WTC11 (cell line): Measurements from ENCODE around the gene UBE2S. TPM values are rescaled to one million over a fixed set of nuclear protein-coding genes. Genes with fewer than 3 reads are reported as not detected.

Source experiments
- ATF3 ChIP-seq: sonication (generic); formaldehyde crosslinking; conservative IDR thresholded peaks from 2 replicates; pipeline ENCODE4 v1.8.1; 2022; ENCODE audit warnings: mild to moderate bottlenecking, missing genetic modification reagents
- ATF6 ChIP-seq: sonication (generic); formaldehyde crosslinking; IDR thresholded peaks from 2 replicates; pipeline ENCODE4 v1.8.1; 2023; ENCODE audit warnings: mild to moderate bottlenecking, missing genetic modification reagents
- CBFB ChIP-seq: sonication (generic); formaldehyde crosslinking; IDR thresholded peaks from 2 replicates; pipeline ENCODE4 v1.8.1; 2022; ENCODE audit warnings: mild to moderate bottlenecking, low read depth, missing genetic modification reagents
- ESRRA ChIP-seq: sonication (generic); formaldehyde crosslinking; IDR thresholded peaks from 2 replicates; pipeline ENCODE4 v1.8.1; 2022; ENCODE audit warnings: mild to moderate bottlenecking, missing genetic modification reagents, borderline replicate concordance
- ETV6 ChIP-seq: sonication (generic); formaldehyde crosslinking; IDR thresholded peaks from 2 replicates; pipeline ENCODE4 v1.8.1; 2022; ENCODE audit warnings: mild to moderate bottlenecking, missing genetic modification reagents
- FOXP1 ChIP-seq: sonication (generic); formaldehyde crosslinking; IDR thresholded peaks from 2 replicates; pipeline ENCODE4 v1.8.0; 2022; ENCODE audit warnings: missing genetic modification reagents, mild to moderate bottlenecking, moderate library complexity, borderline replicate concordance
- IRF2 ChIP-seq: sonication (generic); formaldehyde crosslinking; IDR thresholded peaks from 2 replicates; pipeline ENCODE4 v1.8.0; 2022; ENCODE audit warnings: low read depth, missing genetic modification reagents, borderline replicate concordance
- NR2C2 ChIP-seq: sonication (generic); formaldehyde crosslinking; IDR thresholded peaks from 2 replicates; pipeline ENCODE4 v1.8.0; 2022; ENCODE audit warnings: mild to moderate bottlenecking, missing genetic modification reagents
- TEAD4 ChIP-seq: sonication (generic); formaldehyde crosslinking; IDR thresholded peaks from 2 replicates; pipeline ENCODE4 v1.8.0; 2022; ENCODE audit warnings: mild to moderate bottlenecking, missing genetic modification reagents
- ZNF232 ChIP-seq: sonication (generic); formaldehyde crosslinking; IDR thresholded peaks from 2 replicates; pipeline ENCODE4 v1.8.0; 2022; ENCODE audit warnings: mild to moderate bottlenecking, missing genetic modification reagents
- ZNF281 ChIP-seq: sonication (generic); formaldehyde crosslinking; IDR thresholded peaks from 2 replicates; pipeline ENCODE4 v1.8.0; 2023; ENCODE audit warnings: mild to moderate bottlenecking, missing genetic modification reagents
- ZNF317 ChIP-seq: sonication (generic); formaldehyde crosslinking; IDR thresholded peaks from 2 replicates; pipeline ENCODE4 v1.8.1; 2023; ENCODE audit warnings: low read depth, mild to moderate bottlenecking, moderate library complexity, missing genetic modification reagents, borderline replicate concordance
- ZNF396 ChIP-seq: fragments of 250-450 bp; sonication (Bioruptor Pico); IDR thresholded peaks from 2 replicates; pipeline ENCODE4 v1.8.0; 2021; ENCODE audit warnings: mild to moderate bottlenecking, moderate library complexity, borderline replicate concordance
- total RNA-seq: library from RNA; stranded (reverse); gene quantifications from 3 replicates; pipeline ENCODE4 v1.2.3, GENCODE V29; 2021
- TF ChIP-seq, protein P1 (sequence below): sonication (generic); formaldehyde crosslinking; IDR thresholded peaks from 2 replicates; pipeline ENCODE4 v1.8.0; 2022; ENCODE audit warnings: mild to moderate bottlenecking, missing genetic modification reagents
- TF ChIP-seq, protein P2 (sequence below): sonication (generic); formaldehyde crosslinking; IDR thresholded peaks from 2 replicates; pipeline ENCODE4 v1.8.1; 2022; ENCODE audit warnings: mild to moderate bottlenecking, missing genetic modification reagents, moderate library complexity, borderline replicate concordance
- TF ChIP-seq, protein P3 (sequence below): sonication (generic); formaldehyde crosslinking; IDR thresholded peaks from 2 replicates; pipeline ENCODE4 v1.8.1; 2023; ENCODE audit warnings: mild to moderate bottlenecking, missing genetic modification reagents, borderline replicate concordance
- TF ChIP-seq, protein P4 (sequence below): sonication (generic); formaldehyde crosslinking; IDR thresholded peaks from 2 replicates; pipeline ENCODE4 v1.8.0; 2023; ENCODE audit warnings: missing genetic modification reagents, mild to moderate bottlenecking, borderline replicate concordance
- TF ChIP-seq, protein P5 (sequence below): fragments of 250-450 bp; sonication (Bioruptor Pico); IDR thresholded peaks from 2 replicates; pipeline ENCODE4 v2.1.2; 2022; ENCODE audit warnings: mild to moderate bottlenecking, moderate library complexity
- TF ChIP-seq, protein P6 (sequence below): sonication (generic); formaldehyde crosslinking; IDR thresholded peaks from 2 replicates; pipeline ENCODE4 v1.8.0; 2022; ENCODE audit warnings: mild to moderate bottlenecking, missing genetic modification reagents

UBE2S gene
- total RNA-seq, 1 experiment from 2014 or later, result 442 TPM

DNA sequence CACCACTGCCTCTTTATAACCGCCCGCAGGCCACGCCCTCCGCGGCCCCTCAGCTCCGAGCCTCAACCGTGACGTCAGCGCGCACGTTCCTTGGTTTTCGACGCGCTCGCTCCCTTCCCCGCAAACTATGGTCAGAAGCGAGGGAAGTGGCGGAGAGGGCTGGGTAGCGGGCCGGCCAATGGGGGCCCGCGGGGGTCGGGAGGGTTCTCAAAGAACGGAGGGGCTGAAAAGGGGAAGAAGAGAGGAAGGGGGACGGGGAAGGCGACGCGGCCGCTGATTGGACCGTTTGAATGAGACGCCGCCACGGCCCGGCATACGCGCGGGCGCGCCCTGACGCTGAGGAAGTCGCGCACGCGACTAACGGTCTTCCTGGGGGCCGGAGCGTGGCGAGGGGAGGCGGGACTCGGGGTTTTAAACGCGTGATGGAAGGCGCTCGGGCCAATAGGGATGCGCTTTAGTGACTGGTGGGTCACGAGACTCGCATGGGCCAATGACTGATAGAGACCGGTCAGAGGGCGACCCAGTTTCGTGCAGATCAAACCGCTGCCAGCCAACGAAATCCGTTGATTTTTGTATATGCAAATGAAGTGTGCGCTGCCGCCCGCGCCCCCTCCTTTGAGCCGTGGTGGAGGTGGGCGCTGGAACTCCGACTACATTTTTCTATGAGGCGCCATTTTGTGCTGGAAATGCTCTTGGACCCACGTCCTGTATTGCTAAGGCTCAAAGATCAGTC lies 378 bp upstream of the UBE2S start (continued):
- TF ChIP-seq ATF3 (CRISPR knock-in tag) (no peak), ZNF281 (CRISPR knock-in tag) (peak; percentile 77; the same call in 1 of the 2 replicates), ZNF317 (CRISPR knock-in tag) (peak; percentile 64), FOXP1 (CRISPR knock-in tag) (peak; percentile 96; the same call in 1 of the 2 replicates), ZNF232 (CRISPR knock-in tag) (no peak; the same call in 1 of the 2 replicates), ESRRA (no peak), ETV6 (CRISPR knock-in tag) (peak; percentile 71), IRF2 (CRISPR knock-in tag) (no peak), NR2C2 (peak; percentile 62; the same call in 1 of the 2 replicates), TEAD4 (CRISPR knock-in tag) (no peak), CBFB (CRISPR knock-in tag) (peak; percentile 89; the same call in 1 of the 2 replicates), ZNF396 (CRISPR knock-in tag) (no peak), ATF6 (CRISPR knock-in tag) (no peak)
- TF ChIP-seq, protein P1, sequence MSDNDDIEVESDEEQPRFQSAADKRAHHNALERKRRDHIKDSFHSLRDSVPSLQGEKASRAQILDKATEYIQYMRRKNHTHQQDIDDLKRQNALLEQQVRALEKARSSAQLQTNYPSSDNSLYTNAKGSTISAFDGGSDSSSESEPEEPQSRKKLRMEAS (CRISPR knock-in tag), result peak; percentile 100
- TF ChIP-seq, protein P2, sequence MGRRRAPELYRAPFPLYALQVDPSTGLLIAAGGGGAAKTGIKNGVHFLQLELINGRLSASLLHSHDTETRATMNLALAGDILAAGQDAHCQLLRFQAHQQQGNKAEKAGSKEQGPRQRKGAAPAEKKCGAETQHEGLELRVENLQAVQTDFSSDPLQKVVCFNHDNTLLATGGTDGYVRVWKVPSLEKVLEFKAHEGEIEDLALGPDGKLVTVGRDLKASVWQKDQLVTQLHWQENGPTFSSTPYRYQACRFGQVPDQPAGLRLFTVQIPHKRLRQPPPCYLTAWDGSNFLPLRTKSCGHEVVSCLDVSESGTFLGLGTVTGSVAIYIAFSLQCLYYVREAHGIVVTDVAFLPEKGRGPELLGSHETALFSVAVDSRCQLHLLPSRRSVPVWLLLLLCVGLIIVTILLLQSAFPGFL (CRISPR knock-in tag), result no peak
- TF ChIP-seq, protein P3, sequence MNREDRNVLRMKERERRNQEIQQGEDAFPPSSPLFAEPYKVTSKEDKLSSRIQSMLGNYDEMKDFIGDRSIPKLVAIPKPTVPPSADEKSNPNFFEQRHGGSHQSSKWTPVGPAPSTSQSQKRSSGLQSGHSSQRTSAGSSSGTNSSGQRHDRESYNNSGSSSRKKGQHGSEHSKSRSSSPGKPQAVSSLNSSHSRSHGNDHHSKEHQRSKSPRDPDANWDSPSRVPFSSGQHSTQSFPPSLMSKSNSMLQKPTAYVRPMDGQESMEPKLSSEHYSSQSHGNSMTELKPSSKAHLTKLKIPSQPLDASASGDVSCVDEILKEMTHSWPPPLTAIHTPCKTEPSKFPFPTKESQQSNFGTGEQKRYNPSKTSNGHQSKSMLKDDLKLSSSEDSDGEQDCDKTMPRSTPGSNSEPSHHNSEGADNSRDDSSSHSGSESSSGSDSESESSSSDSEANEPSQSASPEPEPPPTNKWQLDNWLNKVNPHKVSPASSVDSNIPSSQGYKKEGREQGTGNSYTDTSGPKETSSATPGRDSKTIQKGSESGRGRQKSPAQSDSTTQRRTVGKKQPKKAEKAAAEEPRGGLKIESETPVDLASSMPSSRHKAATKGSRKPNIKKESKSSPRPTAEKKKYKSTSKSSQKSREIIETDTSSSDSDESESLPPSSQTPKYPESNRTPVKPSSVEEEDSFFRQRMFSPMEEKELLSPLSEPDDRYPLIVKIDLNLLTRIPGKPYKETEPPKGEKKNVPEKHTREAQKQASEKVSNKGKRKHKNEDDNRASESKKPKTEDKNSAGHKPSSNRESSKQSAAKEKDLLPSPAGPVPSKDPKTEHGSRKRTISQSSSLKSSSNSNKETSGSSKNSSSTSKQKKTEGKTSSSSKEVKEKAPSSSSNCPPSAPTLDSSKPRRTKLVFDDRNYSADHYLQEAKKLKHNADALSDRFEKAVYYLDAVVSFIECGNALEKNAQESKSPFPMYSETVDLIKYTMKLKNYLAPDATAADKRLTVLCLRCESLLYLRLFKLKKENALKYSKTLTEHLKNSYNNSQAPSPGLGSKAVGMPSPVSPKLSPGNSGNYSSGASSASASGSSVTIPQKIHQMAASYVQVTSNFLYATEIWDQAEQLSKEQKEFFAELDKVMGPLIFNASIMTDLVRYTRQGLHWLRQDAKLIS (CRISPR knock-in tag), result no peak
- TF ChIP-seq, protein P4, sequence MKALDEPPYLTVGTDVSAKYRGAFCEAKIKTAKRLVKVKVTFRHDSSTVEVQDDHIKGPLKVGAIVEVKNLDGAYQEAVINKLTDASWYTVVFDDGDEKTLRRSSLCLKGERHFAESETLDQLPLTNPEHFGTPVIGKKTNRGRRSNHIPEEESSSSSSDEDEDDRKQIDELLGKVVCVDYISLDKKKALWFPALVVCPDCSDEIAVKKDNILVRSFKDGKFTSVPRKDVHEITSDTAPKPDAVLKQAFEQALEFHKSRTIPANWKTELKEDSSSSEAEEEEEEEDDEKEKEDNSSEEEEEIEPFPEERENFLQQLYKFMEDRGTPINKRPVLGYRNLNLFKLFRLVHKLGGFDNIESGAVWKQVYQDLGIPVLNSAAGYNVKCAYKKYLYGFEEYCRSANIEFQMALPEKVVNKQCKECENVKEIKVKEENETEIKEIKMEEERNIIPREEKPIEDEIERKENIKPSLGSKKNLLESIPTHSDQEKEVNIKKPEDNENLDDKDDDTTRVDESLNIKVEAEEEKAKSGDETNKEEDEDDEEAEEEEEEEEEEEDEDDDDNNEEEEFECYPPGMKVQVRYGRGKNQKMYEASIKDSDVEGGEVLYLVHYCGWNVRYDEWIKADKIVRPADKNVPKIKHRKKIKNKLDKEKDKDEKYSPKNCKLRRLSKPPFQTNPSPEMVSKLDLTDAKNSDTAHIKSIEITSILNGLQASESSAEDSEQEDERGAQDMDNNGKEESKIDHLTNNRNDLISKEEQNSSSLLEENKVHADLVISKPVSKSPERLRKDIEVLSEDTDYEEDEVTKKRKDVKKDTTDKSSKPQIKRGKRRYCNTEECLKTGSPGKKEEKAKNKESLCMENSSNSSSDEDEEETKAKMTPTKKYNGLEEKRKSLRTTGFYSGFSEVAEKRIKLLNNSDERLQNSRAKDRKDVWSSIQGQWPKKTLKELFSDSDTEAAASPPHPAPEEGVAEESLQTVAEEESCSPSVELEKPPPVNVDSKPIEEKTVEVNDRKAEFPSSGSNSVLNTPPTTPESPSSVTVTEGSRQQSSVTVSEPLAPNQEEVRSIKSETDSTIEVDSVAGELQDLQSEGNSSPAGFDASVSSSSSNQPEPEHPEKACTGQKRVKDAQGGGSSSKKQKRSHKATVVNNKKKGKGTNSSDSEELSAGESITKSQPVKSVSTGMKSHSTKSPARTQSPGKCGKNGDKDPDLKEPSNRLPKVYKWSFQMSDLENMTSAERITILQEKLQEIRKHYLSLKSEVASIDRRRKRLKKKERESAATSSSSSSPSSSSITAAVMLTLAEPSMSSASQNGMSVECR (CRISPR knock-in tag), result peak; percentile 75; the same call in 1 of the 2 replicates
- TF ChIP-seq, protein P5, sequence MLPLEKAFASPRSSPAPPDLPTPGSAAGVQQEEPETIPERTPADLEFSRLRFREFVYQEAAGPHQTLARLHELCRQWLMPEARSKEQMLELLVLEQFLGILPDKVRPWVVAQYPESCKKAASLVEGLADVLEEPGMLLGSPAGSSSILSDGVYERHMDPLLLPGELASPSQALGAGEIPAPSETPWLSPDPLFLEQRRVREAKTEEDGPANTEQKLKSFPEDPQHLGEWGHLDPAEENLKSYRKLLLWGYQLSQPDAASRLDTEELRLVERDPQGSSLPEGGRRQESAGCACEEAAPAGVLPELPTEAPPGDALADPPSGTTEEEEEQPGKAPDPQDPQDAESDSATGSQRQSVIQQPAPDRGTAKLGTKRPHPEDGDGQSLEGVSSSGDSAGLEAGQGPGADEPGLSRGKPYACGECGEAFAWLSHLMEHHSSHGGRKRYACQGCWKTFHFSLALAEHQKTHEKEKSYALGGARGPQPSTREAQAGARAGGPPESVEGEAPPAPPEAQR (CRISPR knock-in tag), result no peak
- TF ChIP-seq, protein P6, sequence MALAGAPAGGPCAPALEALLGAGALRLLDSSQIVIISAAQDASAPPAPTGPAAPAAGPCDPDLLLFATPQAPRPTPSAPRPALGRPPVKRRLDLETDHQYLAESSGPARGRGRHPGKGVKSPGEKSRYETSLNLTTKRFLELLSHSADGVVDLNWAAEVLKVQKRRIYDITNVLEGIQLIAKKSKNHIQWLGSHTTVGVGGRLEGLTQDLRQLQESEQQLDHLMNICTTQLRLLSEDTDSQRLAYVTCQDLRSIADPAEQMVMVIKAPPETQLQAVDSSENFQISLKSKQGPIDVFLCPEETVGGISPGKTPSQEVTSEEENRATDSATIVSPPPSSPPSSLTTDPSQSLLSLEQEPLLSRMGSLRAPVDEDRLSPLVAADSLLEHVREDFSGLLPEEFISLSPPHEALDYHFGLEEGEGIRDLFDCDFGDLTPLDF (CRISPR knock-in tag), result 0 out of 2 replicates have a peak, but pooled peaks have one; percentile 43
